Measurements from ENCODE around the gene AP2M1. TPM values are rescaled to one million over a fixed set of nuclear protein-coding genes. Genes with fewer than 3 reads are reported as not detected.
A peak's percentile ranks its signal among the peaks of the same experiment; 100 is the strongest.

AP2M1 gene
- total RNA-seq (100 to 1,000 TPM; 271 to 340 (median 329) TPM), polyA plus RNA-seq (330 TPM)
- long read RNA-seq, donor 1, transcript AP2M1-202 (11 exons, 2,091 nt) = major isoform, 67 of 1,120 reads
- long read RNA-seq, donor 1, transcript AP2M1-207 (10 exons, 1,950 nt) = minor isoform, 5 of 1,120 reads
- long read RNA-seq, donor 1, partial matches to known transcripts = 97 of 1,120 reads
- long read RNA-seq, donor 1, other reads (novel, unspliced or antisense) = 949 of 1,120 reads
- long read RNA-seq, donor 2, transcript AP2M1-202 (11 exons, 2,091 nt) = major isoform, 16 of 369 reads
- long read RNA-seq, donor 2, partial matches to known transcripts = 33 of 369 reads
- long read RNA-seq, donor 2, other reads (novel, unspliced or antisense) = 319 of 369 reads
- long read RNA-seq, donor 3, transcript AP2M1-202 (11 exons, 2,091 nt) = major isoform, 147 of 1,699 reads
- long read RNA-seq, donor 3, transcript AP2M1-207 (10 exons, 1,950 nt) = minor isoform, 17 of 1,699 reads
- long read RNA-seq, donor 3, partial matches to known transcripts = 148 of 1,699 reads
- long read RNA-seq, donor 3, other reads (novel, unspliced or antisense) = 1,387 of 1,699 reads
- long read RNA-seq, donor 4, transcript AP2M1-202 (11 exons, 2,091 nt) = major isoform, 15 of 404 reads
- long read RNA-seq, donor 4, partial matches to known transcripts = 31 of 404 reads
- long read RNA-seq, donor 4, other reads (novel, unspliced or antisense) = 356 of 404 reads

- Histone ChIP-seq H3K4me1 (ENCODE audit: control insufficient read depth, insufficient read depth, low read length) (peaks cover 9% of the 10 kb centered on the region), H3K4me3 (ENCODE audit: low read length) (peak within 1 kb of the TSS; percentile 73), H3K9me3 (ENCODE audit: control insufficient read depth, low read length) (no peaks in the 10 kb centered on the region), H3K27me3 (ENCODE audit: control insufficient read depth, insufficient read depth) (no peaks in the 10 kb centered on the region), H3K27ac (ENCODE audit: low read length) (peak within 1 kb of the TSS; percentile 93)
- peak; percentile 92 to 95 for ATAC-seq
- peak; percentile 99 for DNase-seq
- intact Hi-C loops (cut with DNase I) = no loop called here
- under 1% methylated on average over 73 of the region's 73 CpGs for WGBS
Measured at GRCh38 chr3:184174646-184175492, at the start of gene AP2M1. TSS of gene AP2M1 (plus strand) at chr3:184174855. CDS start at chr3:184176994, 2,139 bp downstream.

GRCh38 chr3:184126006-184126405, 48.6 kb upstream of the AP2M1 start:
- H3K4me3 ChIP-seq (ENCODE audit: low read length) = no peak overlapping the region
- no peak overlapping the region for H3K27ac ChIP-seq (ENCODE audit: low read length)
- H3K4me1 ChIP-seq (ENCODE audit: control insufficient read depth, insufficient read depth, low read length) = no peaks in the 10 kb centered on the region
- H3K9me3 ChIP-seq (ENCODE audit: control insufficient read depth, low read length) = no peaks in the 10 kb centered on the region
- ATAC-seq (no peak), DNase-seq (no peak)
- no peaks in the 10 kb centered on the region for H3K27me3 ChIP-seq (ENCODE audit: control insufficient read depth, insufficient read depth)
- 73% methylated on average over 3 of the region's 3 CpGs for WGBS
- intact Hi-C loops (cut with DNase I) = no loop called here

- H3K4me3 ChIP-seq (ENCODE audit: low read length) = no peak overlapping the region
- no peaks in the 10 kb centered on the region for H3K27me3 ChIP-seq (ENCODE audit: control insufficient read depth, insufficient read depth)
- H3K27ac ChIP-seq (ENCODE audit: low read length) = no peak overlapping the region
- intact Hi-C loops (cut with DNase I) = no loop called here
- 31% methylated on average over 2 of the region's 2 CpGs for WGBS
- no peaks in the 10 kb centered on the region for H3K9me3 ChIP-seq (ENCODE audit: control insufficient read depth, low read length)
- DNase-seq = no peak
- ATAC-seq = peak; percentile 23 to 31
- H3K4me1 ChIP-seq (ENCODE audit: control insufficient read depth, insufficient read depth, low read length) = peaks cover 2% of the 10 kb centered on the region
Measured at GRCh38 chr3:184129012-184129411, 45.6 kb upstream of the AP2M1 start.

GRCh38 chr3:184132945-184133344, 41.7 kb upstream of the AP2M1 start:
- no peak overlapping the region for H3K27ac ChIP-seq (ENCODE audit: low read length)
- no peaks in the 10 kb centered on the region for H3K9me3 ChIP-seq (ENCODE audit: control insufficient read depth, low read length)
- no peak for DNase-seq
- no peak for ATAC-seq
- H3K27me3 ChIP-seq (ENCODE audit: control insufficient read depth, insufficient read depth) = no peaks in the 10 kb centered on the region
- peaks cover 2% of the 10 kb centered on the region for H3K4me1 ChIP-seq (ENCODE audit: control insufficient read depth, insufficient read depth, low read length)
- 96% methylated on average over 4 of the region's 4 CpGs for WGBS
- intact Hi-C loops (cut with DNase I) = no loop called here
- H3K4me3 ChIP-seq (ENCODE audit: low read length) = no peak overlapping the region

GRCh38 chr3:184133840-184134745, 40.6 kb upstream of the AP2M1 start:
- H3K27me3 ChIP-seq (ENCODE audit: control insufficient read depth, insufficient read depth) = no peaks in the 10 kb centered on the region
- peaks cover 2% of the 10 kb centered on the region for H3K4me1 ChIP-seq (ENCODE audit: control insufficient read depth, insufficient read depth, low read length)
- peak overlapping the region; percentile 82 for H3K27ac ChIP-seq (ENCODE audit: low read length)
- H3K4me3 ChIP-seq (ENCODE audit: low read length) = peak overlapping the region; percentile 53
- peak; percentile 91 to 95 (median 93) for DNase-seq
- peak; percentile 89 to 90 for ATAC-seq
- 1% methylated on average over 37 of the region's 37 CpGs for WGBS
- H3K9me3 ChIP-seq (ENCODE audit: control insufficient read depth, low read length) = no peaks in the 10 kb centered on the region
- intact Hi-C loops (cut with DNase I) = no loop called here

- peak; percentile 7 to 17 for ATAC-seq
- Histone ChIP-seq H3K27ac (ENCODE audit: low read length) (peak overlapping the region; percentile 82), H3K27me3 (ENCODE audit: control insufficient read depth, insufficient read depth) (no peaks in the 10 kb centered on the region), H3K4me1 (ENCODE audit: control insufficient read depth, insufficient read depth, low read length) (peaks cover 2% of the 10 kb centered on the region), H3K9me3 (ENCODE audit: control insufficient read depth, low read length) (no peaks in the 10 kb centered on the region), H3K4me3 (ENCODE audit: low read length) (peak overlapping the region; percentile 53)
- DNase-seq = no peak
- intact Hi-C loops (cut with DNase I) = no loop called here
- WGBS = under 1% methylated on average over 21 of the region's 21 CpGs
Measured at GRCh38 chr3:184134746-184135148, 39.9 kb upstream of the AP2M1 start.

GRCh38 chr3:184135149-184135910, 39.3 kb upstream of the AP2M1 start, which contains the start of gene EIF2B5:
TSS of gene EIF2B5 (plus strand) at chr3:184135358. CDS start at chr3:184135386, 28 bp downstream.
- intact Hi-C loops (cut with DNase I) = no loop called here
- no peaks in the 10 kb centered on the region for H3K9me3 ChIP-seq (ENCODE audit: control insufficient read depth, low read length)
- DNase-seq (peak; percentile 95 to 97 (median 96)), ATAC-seq (peak; percentile 96)
- peak within 1 kb of the TSS; percentile 53 for H3K4me3 ChIP-seq (ENCODE audit: low read length)
- H3K4me1 ChIP-seq (ENCODE audit: control insufficient read depth, insufficient read depth, low read length) = peaks cover 2% of the 10 kb centered on the region
- H3K27me3 ChIP-seq (ENCODE audit: control insufficient read depth, insufficient read depth) = no peaks in the 10 kb centered on the region
- peak within 1 kb of the TSS; percentile 82 for H3K27ac ChIP-seq (ENCODE audit: low read length)
- whole genome bisulfite sequencing = under 1% methylated on average over 56 of the region's 56 CpGs

GRCh38 chr3:184135911-184136260, 38.8 kb upstream of the AP2M1 start:
- 2% methylated on average over 9 of the region's 9 CpGs for WGBS
- ATAC-seq = no peak
- peak overlapping the region; percentile 82 for H3K27ac ChIP-seq (ENCODE audit: low read length)
- peaks cover 2% of the 10 kb centered on the region for H3K4me1 ChIP-seq (ENCODE audit: control insufficient read depth, insufficient read depth, low read length)
- DNase-seq = no peak
- no peaks in the 10 kb centered on the region for H3K27me3 ChIP-seq (ENCODE audit: control insufficient read depth, insufficient read depth)
- no peaks in the 10 kb centered on the region for H3K9me3 ChIP-seq (ENCODE audit: control insufficient read depth, low read length)
- intact Hi-C loops (cut with DNase I) = no loop called here
- peak overlapping the region; percentile 53 for H3K4me3 ChIP-seq (ENCODE audit: low read length)

GRCh38 chr3:184140436-184140835, 34.2 kb upstream of the AP2M1 start:
- no peak for DNase-seq
- intact Hi-C loops (cut with DNase I) = loop anchor here in 2 of 4 donors (10.0 kb wide), 2 partner anchors 94 to 104 kb away; partner anchors contain the start of genes ALG3 (in 1 of the 2) and EEF1AKMT4 (in 1 of the 2)
- Histone ChIP-seq H3K4me3 (ENCODE audit: low read length) (no peak overlapping the region), H3K27me3 (ENCODE audit: control insufficient read depth, insufficient read depth) (no peaks in the 10 kb centered on the region), H3K4me1 (ENCODE audit: control insufficient read depth, insufficient read depth, low read length) (no peaks in the 10 kb centered on the region), H3K27ac (ENCODE audit: low read length) (no peak overlapping the region), H3K9me3 (ENCODE audit: control insufficient read depth, low read length) (no peaks in the 10 kb centered on the region)
- ATAC-seq = no peak
- 86% methylated on average over 10 of the region's 10 CpGs for WGBS
